ENCODE results near the gene SMIM3.
"Not testable (repeated sequence)": the region's sequence is repeated elsewhere in the genome, so short reads cannot be mapped to it uniquely, and the experiment has no call there.

Gene SMIM3

GRCh38 chr5:150789943-150790611, 11.5 kb downstream of the SMIM3 start:
- Mint-ChIP-seq H3K36me3 (peaks cover 34% of the 10 kb centered on the region), H3K9me3 (peaks cover 10% of the 10 kb centered on the region), H3K4me1 (peaks cover 55% of the 10 kb centered on the region), H3K27ac (peak overlapping the region; percentile 80), H3K27me3 (no peaks in the 10 kb centered on the region), H3K4me3 (peak overlapping the region; percentile 31)
- CTCF ChIA-PET: interaction anchor here (0.8 to 2.3 kb wide), 6 partner anchors 9 to 89 kb away, joined by 3 to 10 read pairs (median 6); partner anchors contain the start of genes IRGM, RBM22 and SMIM3
- DNase-seq: peak; percentile 74

GRCh38 chr5:150791536-150791935, 13.0 kb downstream of the SMIM3 start:
- CTCF ChIA-PET: interaction anchor here (1.1 to 1.7 kb wide), 4 partner anchors 9 to 91 kb away, joined by 3 to 7 read pairs (median 3); partner anchors contain the start of gene RBM22
- Mint-ChIP-seq H3K4me3 (no peak overlapping the region), H3K27me3 (no peaks in the 10 kb centered on the region), H3K36me3 (peaks cover 34% of the 10 kb centered on the region), H3K4me1 (peaks cover 47% of the 10 kb centered on the region), H3K27ac (no peak overlapping the region), H3K9me3 (peaks cover 4% of the 10 kb centered on the region)
- no peak for DNase-seq

GRCh38 chr5:150793423-150793888, 14.9 kb downstream of the SMIM3 start:
- H3K4me3 Mint-ChIP-seq, H3K27me3 Mint-ChIP-seq, H3K27ac Mint-ChIP-seq, DNase-seq, CTCF ChIA-PET, H3K9me3 Mint-ChIP-seq: not testable (repeated sequence)
- Mint-ChIP-seq H3K36me3 (peaks cover 33% of the 10 kb centered on the region), H3K4me1 (peaks cover 31% of the 10 kb centered on the region)

- no peak overlapping the region for H3K4me3 Mint-ChIP-seq
- H3K36me3 Mint-ChIP-seq: peaks cover 29% of the 10 kb centered on the region
- H3K9me3 Mint-ChIP-seq: peaks cover 4% of the 10 kb centered on the region
- H3K27ac Mint-ChIP-seq: no peak overlapping the region
- CTCF ChIA-PET: interaction anchor here (1.1 to 2.0 kb wide), 2 partner anchors 8 to 16 kb away, joined by 3 to 7 read pairs; partner anchors contain the start of gene SMIM3
- peaks cover 17% of the 10 kb centered on the region for H3K4me1 Mint-ChIP-seq
- H3K27me3 Mint-ChIP-seq: no peaks in the 10 kb centered on the region
- DNase-seq: no peak
These were observed 16.4 kb downstream of the SMIM3 start for GRCh38 chr5:150794927-150795326.

- Mint-ChIP-seq H3K9me3 (peaks cover 4% of the 10 kb centered on the region), H3K4me1 (peaks cover 12% of the 10 kb centered on the region), H3K36me3 (peaks cover 23% of the 10 kb centered on the region), H3K27ac (no peak overlapping the region), H3K27me3 (no peaks in the 10 kb centered on the region), H3K4me3 (no peak overlapping the region)
- DNase-seq: no peak
- CTCF ChIA-PET: no interaction called here
These were observed 18.8 kb downstream of the SMIM3 start for GRCh38 chr5:150797384-150797783.

GRCh38 chr5:150801117-150801927, 22.8 kb downstream of the SMIM3 start:
- peaks cover 12% of the 10 kb centered on the region for H3K4me1 Mint-ChIP-seq
- DNase-seq: no peak
- no peaks in the 10 kb centered on the region for H3K9me3 Mint-ChIP-seq
- no peak overlapping the region for H3K27ac Mint-ChIP-seq
- CTCF ChIA-PET: interaction anchor here (0.8 to 3.2 kb wide), 18 partner anchors 8 to 473 kb away, joined by 3 to 58 read pairs (median 4); partner anchors contain the start of genes IRGM, RBM22 and SMIM3
- H3K4me3 Mint-ChIP-seq: no peak overlapping the region
- peaks cover 9% of the 10 kb centered on the region for H3K36me3 Mint-ChIP-seq
- H3K27me3 Mint-ChIP-seq: no peaks in the 10 kb centered on the region

GRCh38 chr5:150804388-150804787, 25.8 kb downstream of the SMIM3 start:
- Mint-ChIP-seq H3K4me3 (no peak overlapping the region), H3K27me3 (peaks cover 3% of the 10 kb centered on the region), H3K36me3 (no peaks in the 10 kb centered on the region), H3K4me1 (peaks cover 12% of the 10 kb centered on the region), H3K27ac (no peak overlapping the region), H3K9me3 (no peaks in the 10 kb centered on the region)
- CTCF ChIA-PET: interaction anchor here (0.7 to 2.9 kb wide), 3 partner anchors 42 to 345 kb away, joined by 3 to 13 read pairs (median 4); partner anchors contain the start of gene IRGM
- no peak for DNase-seq

GRCh38 chr5:150809363-150809762, 30.8 kb downstream of the SMIM3 start:
- H3K9me3 Mint-ChIP-seq: no peaks in the 10 kb centered on the region

GRCh38 chr5:150815010-150815409, 36.5 kb downstream of the SMIM3 start:
- H3K27me3 Mint-ChIP-seq: peaks cover 12% of the 10 kb centered on the region
- CTCF ChIA-PET: no interaction called here
- H3K4me3 Mint-ChIP-seq: no peak overlapping the region

More at GRCh38 chr5:150809363-150809762, 30.8 kb downstream of the SMIM3 start:
- no peaks in the 10 kb centered on the region for H3K4me1 Mint-ChIP-seq
- H3K27ac Mint-ChIP-seq: no peak overlapping the region
- DNase-seq: no peak
- CTCF ChIA-PET: interaction anchor here (1.0 kb wide), 1 partner anchor 8 kb away, joined by 3 read pairs; no protein-coding TSS in a partner anchor
- no peaks in the 10 kb centered on the region for H3K36me3 Mint-ChIP-seq
- H3K27me3 Mint-ChIP-seq: peaks cover 7% of the 10 kb centered on the region
- no peak overlapping the region for H3K4me3 Mint-ChIP-seq

GRCh38 chr5:150816946-150817345, 38.4 kb downstream of the SMIM3 start:
- CTCF ChIA-PET: no interaction called here
- peaks cover 16% of the 10 kb centered on the region for H3K27me3 Mint-ChIP-seq
- DNase-seq: no peak
- peaks cover 7% of the 10 kb centered on the region for H3K9me3 Mint-ChIP-seq
- H3K36me3 Mint-ChIP-seq: no peaks in the 10 kb centered on the region
- no peak overlapping the region for H3K27ac Mint-ChIP-seq
- no peaks in the 10 kb centered on the region for H3K4me1 Mint-ChIP-seq
- H3K4me3 Mint-ChIP-seq: no peak overlapping the region

More at GRCh38 chr5:150815010-150815409, 36.5 kb downstream of the SMIM3 start:
- no peak for DNase-seq
- H3K4me1 Mint-ChIP-seq: no peaks in the 10 kb centered on the region
- H3K36me3 Mint-ChIP-seq: no peaks in the 10 kb centered on the region
- no peak overlapping the region for H3K27ac Mint-ChIP-seq
- peaks cover 7% of the 10 kb centered on the region for H3K9me3 Mint-ChIP-seq

- DNase-seq: no peak
- no peaks in the 10 kb centered on the region for H3K4me1 Mint-ChIP-seq
- peaks cover 4% of the 10 kb centered on the region for H3K27me3 Mint-ChIP-seq
- H3K36me3 Mint-ChIP-seq: no peaks in the 10 kb centered on the region
- no peak overlapping the region for H3K4me3 Mint-ChIP-seq
- H3K27ac Mint-ChIP-seq: no peak overlapping the region
- peaks cover 30% of the 10 kb centered on the region for H3K9me3 Mint-ChIP-seq
- CTCF ChIA-PET: no interaction called here
These were observed 51.2 kb downstream of the SMIM3 start for GRCh38 chr5:150829744-150830143.

- DNase-seq, H3K36me3 Mint-ChIP-seq, H3K4me3 Mint-ChIP-seq, H3K27ac Mint-ChIP-seq, H3K4me1 Mint-ChIP-seq, CTCF ChIA-PET, H3K27me3 Mint-ChIP-seq: not testable (repeated sequence)
- H3K9me3 Mint-ChIP-seq: peaks cover 30% of the 10 kb centered on the region
These were observed 53.3 kb downstream of the SMIM3 start for GRCh38 chr5:150831821-150832220.

- H3K36me3 Mint-ChIP-seq: no peaks in the 10 kb centered on the region
- peaks cover 25% of the 10 kb centered on the region for H3K9me3 Mint-ChIP-seq
- CTCF ChIA-PET: no interaction called here
- H3K4me1 Mint-ChIP-seq: no peaks in the 10 kb centered on the region
- H3K27me3 Mint-ChIP-seq: peaks cover 33% of the 10 kb centered on the region
- no peak overlapping the region for H3K4me3 Mint-ChIP-seq
- H3K27ac Mint-ChIP-seq: no peak overlapping the region
- DNase-seq: no peak
These were observed 57.5 kb downstream of the SMIM3 start for GRCh38 chr5:150836064-150836463.

- Mint-ChIP-seq H3K36me3 (no peaks in the 10 kb centered on the region), H3K9me3 (peaks cover 18% of the 10 kb centered on the region), H3K27me3 (peaks cover 35% of the 10 kb centered on the region), H3K4me1 (no peaks in the 10 kb centered on the region), H3K27ac (no peak overlapping the region), H3K4me3 (no peak overlapping the region)
- CTCF ChIA-PET: no interaction called here
- no peak for DNase-seq
These were observed 58.1 kb downstream of the SMIM3 start for GRCh38 chr5:150836703-150837102.

Data from activated naive CD4-positive, alpha-beta T cell treated with anti-CD3 and anti-CD28 coated beads, Interleukin-2, amount 10 ng/mL, durations not matched to agents 7 days and 5 days (primary cell).